ENCODE measurements around the gene ZC3HAV1.

The ZC3HAV1 gene

DNA sequence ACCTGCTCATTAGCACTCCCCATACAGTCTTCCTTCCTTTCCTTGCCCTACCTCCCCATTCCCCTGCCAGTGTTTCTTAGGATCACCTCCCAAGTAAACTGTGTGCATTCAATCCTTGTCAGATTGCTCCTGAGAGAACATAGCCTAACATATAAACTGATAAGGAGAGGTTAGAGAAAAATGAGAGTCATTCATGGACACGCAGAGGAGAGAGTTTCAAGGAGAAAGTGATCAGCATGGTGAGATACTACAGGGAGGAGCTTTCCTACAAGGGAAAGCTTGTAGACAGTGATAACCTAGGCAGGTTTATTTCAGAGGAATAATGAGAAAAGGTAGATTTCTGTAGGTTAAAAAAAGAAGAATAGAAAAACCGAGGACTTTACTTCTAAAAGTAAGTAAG, 70.8 kb downstream of the ZC3HAV1 start:
- TF ChIP-seq YY1 (IDR thresholded peaks at IDR 0.05; ENCODE audit: insufficient read depth, insufficient read length), result no peak
- TF ChIP-seq SUZ12 (IDR thresholded peaks at IDR 0.05; ENCODE audit: extremely low read depth, insufficient read depth, insufficient read length), result no peak
- no peak for TF ChIP-seq ZNF274 (IDR thresholded peaks at IDR 0.05; ENCODE audit: low read depth, low read length)
- no peaks in the 10 kb centered on the region for H3K4me1 ChIP-seq (ENCODE audit: insufficient read depth, insufficient read length)

GRCh38 chr7:139036901-139037300, 72.6 kb downstream of the ZC3HAV1 start:
- Histone ChIP-seq H3K4me1 (ENCODE audit: insufficient read depth, insufficient read length) (no peaks in the 10 kb centered on the region), H3K9me3 (ENCODE audit: insufficient read depth, low read length) (no peaks in the 10 kb centered on the region), H3K36me3 (ENCODE audit: insufficient read depth, insufficient read length, low read length) (peaks cover 26% of the 10 kb centered on the region), H3K27me3 (ENCODE audit: insufficient read depth, insufficient read length) (no peaks in the 10 kb centered on the region), H3K9ac (ENCODE audit: insufficient read length, low read depth) (no peak overlapping the region), H3K4me3 (ENCODE audit: insufficient read length, low read depth) (no peak overlapping the region)
- no peak for DNase-seq (ENCODE audit: low read depth, low spot score)
- TF ChIP-seq ZNF274 (IDR thresholded peaks at IDR 0.05; ENCODE audit: low read depth, low read length), result no peak
- TF ChIP-seq YY1 (IDR thresholded peaks at IDR 0.05; ENCODE audit: insufficient read depth, insufficient read length), result no peak
- no peak for TF ChIP-seq SUZ12 (IDR thresholded peaks at IDR 0.05; ENCODE audit: extremely low read depth, insufficient read depth, insufficient read length)

More for the DNA sequence above, 70.8 kb downstream of the ZC3HAV1 start:
- peaks cover 10% of the 10 kb centered on the region for H3K36me3 ChIP-seq (ENCODE audit: insufficient read depth, insufficient read length, low read length)
- no peak overlapping the region for H3K9ac ChIP-seq (ENCODE audit: insufficient read length, low read depth)
- no peak for DNase-seq (ENCODE audit: low read depth, low spot score)
- no peak overlapping the region for H3K4me3 ChIP-seq (ENCODE audit: insufficient read length, low read depth)
- no peaks in the 10 kb centered on the region for H3K9me3 ChIP-seq (ENCODE audit: insufficient read depth, low read length)
- H3K27me3 ChIP-seq (ENCODE audit: insufficient read depth, insufficient read length), result no peaks in the 10 kb centered on the region

- H3K4me1 ChIP-seq (ENCODE audit: insufficient read depth, insufficient read length), result no peaks in the 10 kb centered on the region
- TF ChIP-seq YY1 (IDR thresholded peaks at IDR 0.05; ENCODE audit: insufficient read depth, insufficient read length) (no peak), ZNF274 (IDR thresholded peaks at IDR 0.05; ENCODE audit: low read depth, low read length) (no peak), SUZ12 (IDR thresholded peaks at IDR 0.05; ENCODE audit: extremely low read depth, insufficient read depth, insufficient read length) (no peak)
- H3K9me3 ChIP-seq (ENCODE audit: insufficient read depth, low read length), result no peaks in the 10 kb centered on the region
- peak within 1 kb of the TSS; percentile 85 for H3K4me3 ChIP-seq (ENCODE audit: insufficient read length, low read depth)
- H3K9ac ChIP-seq (ENCODE audit: insufficient read length, low read depth), result peak within 1 kb of the TSS; percentile 92
- DNase-seq (ENCODE audit: low read depth, low spot score), result no peak
- H3K27me3 ChIP-seq (ENCODE audit: insufficient read depth, insufficient read length), result no peaks in the 10 kb centered on the region
- peaks cover 35% of the 10 kb centered on the region for H3K36me3 ChIP-seq (ENCODE audit: insufficient read depth, insufficient read length, low read length)
These were observed 73.8 kb downstream of the ZC3HAV1 start, which contains the start of gene ZC3HAV1L for GRCh38 chr7:139035586-139036353. TSS of gene ZC3HAV1L (minus strand) at chr7:139036042. CDS start at chr7:139036017, 25 bp downstream.

DNA sequence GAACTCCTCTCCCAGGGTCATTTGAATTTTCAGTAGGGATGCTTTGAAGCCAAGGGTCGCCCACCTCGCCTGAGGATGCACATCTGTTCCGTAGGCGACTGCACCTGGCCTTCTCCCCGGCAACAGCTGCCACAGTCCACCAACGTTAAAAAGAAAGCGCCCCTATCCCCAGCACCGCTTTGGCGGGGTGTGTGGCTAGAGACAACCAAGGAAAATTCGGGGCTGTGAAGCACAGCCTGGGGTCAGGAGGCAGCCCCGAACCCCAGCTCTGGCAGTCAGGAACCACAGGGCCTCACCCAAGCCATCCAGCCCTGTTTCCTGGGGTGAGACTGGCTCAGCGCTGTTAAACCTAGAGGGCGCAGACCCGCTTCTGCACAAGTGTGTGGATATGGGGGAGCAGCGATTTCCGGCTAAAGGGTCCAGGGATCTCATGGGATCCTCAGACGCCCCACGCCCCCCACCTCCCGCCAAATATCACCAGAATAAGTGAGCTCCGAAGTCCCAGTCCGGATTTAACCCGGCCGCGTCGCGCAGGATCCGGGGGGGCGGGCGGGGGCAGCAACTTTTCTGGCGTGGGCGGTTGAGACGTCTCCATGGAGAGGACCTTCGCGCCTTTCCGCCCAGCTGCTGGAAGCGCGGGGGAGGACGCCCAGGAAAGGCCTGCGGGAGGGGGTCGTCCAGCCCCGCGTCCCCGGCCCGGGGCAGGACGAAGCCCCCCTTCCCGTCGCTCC, 74.5 kb downstream of the ZC3HAV1 start:
- peak overlapping the region; percentile 85 for H3K4me3 ChIP-seq (ENCODE audit: insufficient read length, low read depth)
- no peaks in the 10 kb centered on the region for H3K27me3 ChIP-seq (ENCODE audit: insufficient read depth, insufficient read length)
- TF ChIP-seq SUZ12 (IDR thresholded peaks at IDR 0.05; ENCODE audit: extremely low read depth, insufficient read depth, insufficient read length) (no peak), YY1 (IDR thresholded peaks at IDR 0.05; ENCODE audit: insufficient read depth, insufficient read length) (no peak), ZNF274 (IDR thresholded peaks at IDR 0.05; ENCODE audit: low read depth, low read length) (no peak)
- H3K9ac ChIP-seq (ENCODE audit: insufficient read length, low read depth), result peak overlapping the region; percentile 92
- no peak for DNase-seq (ENCODE audit: low read depth, low spot score)
- peaks cover 37% of the 10 kb centered on the region for H3K36me3 ChIP-seq (ENCODE audit: insufficient read depth, insufficient read length, low read length)
- no peaks in the 10 kb centered on the region for H3K9me3 ChIP-seq (ENCODE audit: insufficient read depth, low read length)
- no peaks in the 10 kb centered on the region for H3K4me1 ChIP-seq (ENCODE audit: insufficient read depth, insufficient read length)

DNA sequence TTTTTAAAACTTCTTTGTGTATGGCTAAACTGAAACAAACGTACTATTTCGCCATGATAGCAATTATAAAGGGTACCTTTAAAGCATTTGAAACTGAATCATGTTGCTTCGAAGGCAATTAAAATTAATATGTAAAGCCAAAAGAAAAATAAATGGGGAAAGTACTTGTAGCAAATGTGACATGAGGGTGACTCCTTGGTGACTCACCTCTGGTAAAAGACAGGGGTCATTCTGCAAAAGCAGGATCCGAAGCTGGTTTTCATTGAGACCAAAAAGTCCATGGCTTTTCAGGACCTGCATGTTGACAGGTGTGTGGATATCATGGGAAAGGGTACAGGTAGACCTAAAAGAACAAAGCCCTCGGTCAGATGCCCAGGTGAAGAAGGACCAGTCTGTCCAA, 75.2 kb downstream of the ZC3HAV1 start:
- DNase-seq (ENCODE audit: low read depth, low spot score), result no peak
- Histone ChIP-seq H3K4me1 (ENCODE audit: insufficient read depth, insufficient read length) (no peaks in the 10 kb centered on the region), H3K27me3 (ENCODE audit: insufficient read depth, insufficient read length) (no peaks in the 10 kb centered on the region), H3K9ac (ENCODE audit: insufficient read length, low read depth) (no peak overlapping the region), H3K4me3 (ENCODE audit: insufficient read length, low read depth) (no peak overlapping the region), H3K9me3 (ENCODE audit: insufficient read depth, low read length) (no peaks in the 10 kb centered on the region), H3K36me3 (ENCODE audit: insufficient read depth, insufficient read length, low read length) (peaks cover 44% of the 10 kb centered on the region)
- TF ChIP-seq SUZ12 (IDR thresholded peaks at IDR 0.05; ENCODE audit: extremely low read depth, insufficient read depth, insufficient read length) (no peak), YY1 (IDR thresholded peaks at IDR 0.05; ENCODE audit: insufficient read depth, insufficient read length) (no peak), ZNF274 (IDR thresholded peaks at IDR 0.05; ENCODE audit: low read depth, low read length) (no peak)

DNA sequence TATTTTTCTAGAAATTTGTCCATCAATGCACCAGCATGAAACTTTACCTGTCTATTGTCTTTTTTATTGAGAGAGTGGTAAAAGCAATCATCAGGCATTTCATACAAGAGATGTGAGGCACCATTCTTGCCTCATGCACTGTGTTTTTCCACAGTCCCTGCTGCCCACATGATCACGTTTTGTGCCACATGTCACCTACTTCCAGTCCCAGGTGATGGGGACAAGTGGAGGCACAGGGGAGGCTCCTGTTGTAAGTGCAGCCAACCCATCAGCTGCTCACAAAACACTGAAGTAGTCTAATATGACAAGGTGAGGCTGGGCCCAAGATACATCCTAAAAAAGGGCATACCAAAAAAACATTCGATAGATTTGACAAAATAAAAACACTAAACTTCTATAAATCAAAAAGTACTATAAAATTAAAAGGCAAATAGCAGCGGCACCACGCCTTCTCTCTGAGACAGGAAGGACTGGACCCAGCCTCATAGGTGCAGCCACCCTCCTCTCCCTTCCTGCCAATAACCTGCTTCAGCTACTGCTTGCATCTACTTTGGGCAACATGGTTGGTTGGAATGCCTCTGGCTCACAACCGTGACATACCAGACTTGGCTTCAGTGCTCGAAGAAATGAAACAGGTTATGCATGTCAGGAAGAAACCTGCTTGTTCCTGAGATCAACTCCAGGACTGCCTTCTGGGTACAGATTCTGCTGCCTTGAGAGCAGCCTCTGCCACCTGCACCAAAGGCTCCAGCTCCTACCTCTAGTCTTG, 76.0 kb downstream of the ZC3HAV1 start:
- no peak for DNase-seq (ENCODE audit: low read depth, low spot score)
- TF ChIP-seq SUZ12 (IDR thresholded peaks at IDR 0.05; ENCODE audit: extremely low read depth, insufficient read depth, insufficient read length), result no peak
- TF ChIP-seq YY1 (IDR thresholded peaks at IDR 0.05; ENCODE audit: insufficient read depth, insufficient read length), result no peak
- no peak for TF ChIP-seq ZNF274 (IDR thresholded peaks at IDR 0.05; ENCODE audit: low read depth, low read length)
- H3K9me3 ChIP-seq (ENCODE audit: insufficient read depth, low read length), result no peaks in the 10 kb centered on the region
- H3K36me3 ChIP-seq (ENCODE audit: insufficient read depth, insufficient read length, low read length), result peaks cover 50% of the 10 kb centered on the region
- no peaks in the 10 kb centered on the region for H3K4me1 ChIP-seq (ENCODE audit: insufficient read depth, insufficient read length)
- H3K9ac ChIP-seq (ENCODE audit: insufficient read length, low read depth), result no peak overlapping the region
- no peak overlapping the region for H3K4me3 ChIP-seq (ENCODE audit: insufficient read length, low read depth)
- no peaks in the 10 kb centered on the region for H3K27me3 ChIP-seq (ENCODE audit: insufficient read depth, insufficient read length)
